ENCODE data around the gene TOPAZ1. TPM values are rescaled to one million over a fixed set of nuclear protein-coding genes. Genes with fewer than 3 reads are reported as not detected.

The TOPAZ1 gene
- total RNA-seq, 1 experiment from 2014 or later, result not detected

DNA sequence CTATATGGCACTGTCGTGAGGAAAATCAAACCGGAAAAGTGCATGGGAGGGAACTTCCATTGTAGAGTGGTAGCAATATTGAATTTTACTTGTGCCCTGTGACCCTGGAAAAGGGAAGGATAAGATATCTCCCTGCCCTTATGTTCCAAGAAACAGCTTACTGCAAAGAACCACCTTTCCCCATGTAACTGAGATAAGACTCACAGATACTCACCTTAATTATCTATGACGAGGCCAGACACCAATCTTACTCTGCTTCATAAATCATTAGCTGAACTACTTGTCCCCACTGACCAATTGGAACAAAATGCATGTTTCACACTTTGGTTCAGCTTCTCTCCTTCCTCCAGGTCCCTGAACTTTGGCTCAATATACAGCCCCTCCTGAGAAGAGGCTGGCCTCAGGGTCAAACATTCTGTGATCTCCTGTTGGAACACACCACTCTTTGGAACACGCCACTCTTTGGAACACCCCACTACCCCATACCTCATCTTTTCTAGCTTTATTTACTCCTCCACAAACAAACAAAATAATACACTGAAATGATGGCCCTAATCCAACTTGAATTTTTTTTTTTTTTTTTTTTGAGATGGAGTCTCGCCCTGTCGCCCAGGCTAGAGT lies 6.9 kb upstream of the TOPAZ1 start:
- Histone ChIP-seq H3F3A (ENCODE audit: low read length, unreplicated experiment) (no peaks in the 10 kb centered on the region), H3K27ac (ENCODE audit: low read length) (no peak overlapping the region), H3K4me3 (ENCODE audit: low read length) (no peak overlapping the region), H3K27me3 (ENCODE audit: low read length) (no peaks in the 10 kb centered on the region), H3K4me1 (ENCODE audit: insufficient read depth, low read length) (0 out of 2 replicates have a peak, but pooled peaks cover 4% of the 10 kb centered on the region), H2AFZ (ENCODE audit: low read length) (no peak overlapping the region), H3K79me2 (ENCODE audit: low read length) (no peaks in the 10 kb centered on the region), H3K9ac (ENCODE audit: low read length) (no peak overlapping the region), H3K36me3 (ENCODE audit: low read depth, low read length) (no peaks in the 10 kb centered on the region), H3K4me2 (ENCODE audit: low read length) (no peak overlapping the region), H4K20me1 (ENCODE audit: low read length) (no peaks in the 10 kb centered on the region), H3K9me2 (replicated peaks; ENCODE audit: low read length) (no peaks in the 10 kb centered on the region), H3K9me3 (ENCODE audit: low read length) (no peaks in the 10 kb centered on the region)
- ATAC-seq, result no peak
- ChIA-PET POLR2A (ENCODE audit: unreplicated experiment) (interaction anchor here (0.6 kb wide), 1 partner anchor 28 kb away, joined by 6 read pairs; no protein-coding TSS in a partner anchor), CTCF (no interaction called here)
- TF ChIP-seq, protein P1, sequence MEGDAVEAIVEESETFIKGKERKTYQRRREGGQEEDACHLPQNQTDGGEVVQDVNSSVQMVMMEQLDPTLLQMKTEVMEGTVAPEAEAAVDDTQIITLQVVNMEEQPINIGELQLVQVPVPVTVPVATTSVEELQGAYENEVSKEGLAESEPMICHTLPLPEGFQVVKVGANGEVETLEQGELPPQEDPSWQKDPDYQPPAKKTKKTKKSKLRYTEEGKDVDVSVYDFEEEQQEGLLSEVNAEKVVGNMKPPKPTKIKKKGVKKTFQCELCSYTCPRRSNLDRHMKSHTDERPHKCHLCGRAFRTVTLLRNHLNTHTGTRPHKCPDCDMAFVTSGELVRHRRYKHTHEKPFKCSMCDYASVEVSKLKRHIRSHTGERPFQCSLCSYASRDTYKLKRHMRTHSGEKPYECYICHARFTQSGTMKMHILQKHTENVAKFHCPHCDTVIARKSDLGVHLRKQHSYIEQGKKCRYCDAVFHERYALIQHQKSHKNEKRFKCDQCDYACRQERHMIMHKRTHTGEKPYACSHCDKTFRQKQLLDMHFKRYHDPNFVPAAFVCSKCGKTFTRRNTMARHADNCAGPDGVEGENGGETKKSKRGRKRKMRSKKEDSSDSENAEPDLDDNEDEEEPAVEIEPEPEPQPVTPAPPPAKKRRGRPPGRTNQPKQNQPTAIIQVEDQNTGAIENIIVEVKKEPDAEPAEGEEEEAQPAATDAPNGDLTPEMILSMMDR (conservative IDR thresholded peaks at IDR 0.05; ENCODE audit: low read depth, low read length), result no peak
- TF ChIP-seq EZH2 (IDR thresholded peaks at IDR 0.05; ENCODE audit: low read length, unreplicated experiment), result no peak
- no peak for TF ChIP-seq EZH2phosphoT487 (IDR thresholded peaks at IDR 0.05; ENCODE audit: borderline replicate concordance, low read length)
- intact Hi-C loops (cut with micrococcal nuclease), result loop anchor here (5.0 kb wide), 2 partner anchors 88 to 692 kb away; no protein-coding TSS in a partner anchor
- no TSS peak for BruUV-seq (replicated peaks)
- DNase-seq, result no peak

DNA sequence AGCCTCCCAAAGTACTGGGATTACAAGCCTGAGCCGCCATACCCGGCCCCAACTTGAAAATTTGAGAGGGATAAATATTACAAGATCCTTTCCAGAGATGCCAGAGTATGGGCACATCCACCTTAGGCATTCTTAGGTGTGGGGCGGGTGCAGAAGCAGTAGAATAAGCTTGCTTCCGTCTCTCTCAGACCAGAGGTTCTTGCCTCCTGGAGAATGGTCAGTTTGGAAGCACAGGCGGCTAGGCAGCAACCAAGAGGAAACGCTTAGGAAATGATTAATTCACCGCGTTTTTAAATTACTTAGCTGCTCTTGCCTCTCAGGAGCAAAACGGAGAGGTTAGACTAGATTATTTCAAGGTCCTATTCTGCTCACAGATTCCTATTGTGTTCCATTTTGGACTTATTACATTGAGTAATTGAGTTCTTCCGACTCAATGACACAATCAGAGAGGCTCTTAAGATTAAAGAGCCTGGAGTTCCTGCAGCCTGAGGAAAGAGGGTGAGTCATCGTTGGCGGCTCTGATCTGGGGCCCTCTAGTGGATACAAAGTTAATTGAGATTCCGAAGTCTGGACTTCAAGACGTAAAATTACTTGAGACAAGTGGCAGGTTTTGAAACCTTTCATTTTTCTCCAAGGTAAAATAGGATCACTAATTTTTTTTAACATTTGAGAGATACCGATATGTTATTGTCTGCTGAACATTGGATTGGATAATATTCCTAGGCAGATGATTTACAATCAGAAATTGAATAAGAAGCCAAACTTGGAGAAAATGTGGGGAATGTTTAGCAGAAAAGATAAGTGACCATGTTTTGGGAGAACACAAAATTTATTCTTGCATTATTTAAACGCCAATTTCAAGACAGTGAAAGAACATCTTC lies 5.8 kb upstream of the TOPAZ1 start:
- no TSS peak for BruUV-seq (replicated peaks)

More for the DNA sequence above, 5.8 kb upstream of the TOPAZ1 start:
- Histone ChIP-seq H3K4me1 (ENCODE audit: insufficient read depth, low read length) (0 out of 2 replicates have a peak, but pooled peaks cover 4% of the 10 kb centered on the region), H4K20me1 (ENCODE audit: low read length) (no peaks in the 10 kb centered on the region), H3K4me2 (ENCODE audit: low read length) (peak overlapping the region; percentile 57), H3K9me2 (replicated peaks; ENCODE audit: low read length) (no peaks in the 10 kb centered on the region), H2AFZ (ENCODE audit: low read length) (peak overlapping the region; percentile 58), H3K27ac (ENCODE audit: low read length) (no peak overlapping the region), H3K36me3 (ENCODE audit: low read depth, low read length) (no peaks in the 10 kb centered on the region), H3K4me3 (ENCODE audit: low read length) (no peak overlapping the region), H3K9me3 (ENCODE audit: low read length) (no peaks in the 10 kb centered on the region), H3K27me3 (ENCODE audit: low read length) (no peaks in the 10 kb centered on the region), H3K79me2 (ENCODE audit: low read length) (no peaks in the 10 kb centered on the region), H3F3A (ENCODE audit: low read length, unreplicated experiment) (no peaks in the 10 kb centered on the region), H3K9ac (ENCODE audit: low read length) (no peak overlapping the region)
- intact Hi-C loops (cut with micrococcal nuclease), result loop anchor here (5.0 kb wide), 2 partner anchors 86 to 694 kb away; no protein-coding TSS in a partner anchor
- no peak for TF ChIP-seq EZH2phosphoT487 (IDR thresholded peaks at IDR 0.05; ENCODE audit: borderline replicate concordance, low read length)
- no peak for TF ChIP-seq EZH2 (IDR thresholded peaks at IDR 0.05; ENCODE audit: low read length, unreplicated experiment)
- TF ChIP-seq, protein P1 (conservative IDR thresholded peaks at IDR 0.05; ENCODE audit: low read depth, low read length), result peak; percentile 91
- ATAC-seq (peak; percentile 78), DNase-seq (peak; percentile 93)
- ChIA-PET POLR2A (ENCODE audit: unreplicated experiment) (no interaction called here), CTCF (no interaction called here)
